Kidney capillary endothelial cell (primary cell): Measurements from ENCODE around the gene SFTPD.
"Not testable (repeated sequence)": the region's sequence is repeated elsewhere in the genome, so short reads cannot be mapped to it uniquely, and the experiment has no call there.

Source experiments
- DNase-seq: peaks from one replicate; pipeline ENCODE4 v3.0.0-alpha.2; 2018; ENCODE audit warnings: low spot score

The SFTPD gene

GRCh38 chr10:79948976-79949722 lies at the start of gene SFTPD:
TSS of gene SFTPD (minus strand) at chr10:79949105. CDS start at chr10:79946659, 2,446 bp downstream.
- DNase-seq = no peak

DNA sequence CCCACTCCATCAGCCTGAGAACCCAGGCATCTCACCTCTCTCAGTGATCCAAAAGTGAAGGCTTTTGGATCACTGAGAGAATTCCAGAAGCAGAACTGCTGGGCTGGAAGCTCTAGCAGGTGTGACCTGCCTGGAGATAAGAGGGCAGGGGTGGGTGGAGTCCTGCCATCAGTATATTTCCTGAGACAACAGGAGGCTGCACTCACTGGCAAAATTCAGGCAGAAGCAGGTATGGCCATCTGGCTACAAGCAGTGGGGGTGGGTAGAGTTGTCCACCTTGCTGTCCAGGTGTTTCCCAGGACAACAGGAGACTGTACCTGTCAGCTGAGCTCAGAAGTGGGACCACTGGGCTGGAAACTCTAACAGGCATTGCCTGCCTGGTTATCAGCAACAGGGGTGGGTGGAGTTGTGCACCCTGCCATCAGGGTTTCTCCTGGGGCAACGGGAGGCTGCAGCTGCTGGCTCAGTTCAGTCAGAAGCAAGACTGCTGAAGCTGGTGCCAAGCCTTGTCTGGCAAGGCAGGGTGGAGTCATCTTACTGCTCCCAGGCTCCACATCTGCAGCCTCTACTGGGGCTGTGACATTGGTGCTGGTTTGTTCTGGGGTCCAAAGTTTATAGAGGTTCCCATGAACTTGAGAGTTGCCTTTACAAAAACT lies 47.2 kb upstream of the SFTPD start:
- DNase-seq = no peak

DNA sequence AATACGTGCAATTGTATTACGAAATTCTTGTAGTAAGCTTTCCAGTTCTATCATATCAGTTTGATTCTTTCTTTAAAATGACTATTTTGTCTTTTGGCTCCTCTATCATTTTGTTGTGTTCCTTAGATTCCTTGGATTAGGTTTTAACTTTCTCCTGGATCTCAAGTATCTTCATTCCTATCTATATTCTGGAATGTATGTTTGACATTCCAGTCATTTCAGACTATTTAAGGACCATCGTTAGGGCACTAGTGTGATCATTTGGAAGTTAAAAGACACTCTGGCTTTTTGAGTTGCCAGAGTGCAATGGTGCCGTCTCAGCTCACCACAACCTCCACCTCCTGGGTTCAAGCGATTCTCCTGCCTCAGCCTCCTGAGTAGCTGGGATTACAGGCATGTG lies 45.7 kb upstream of the SFTPD start:
- DNase-seq = no peak

GRCh38 chr10:79988199-79988598 lies 39.3 kb upstream of the SFTPD start:
- not testable (repeated sequence) for DNase-seq

DNA sequence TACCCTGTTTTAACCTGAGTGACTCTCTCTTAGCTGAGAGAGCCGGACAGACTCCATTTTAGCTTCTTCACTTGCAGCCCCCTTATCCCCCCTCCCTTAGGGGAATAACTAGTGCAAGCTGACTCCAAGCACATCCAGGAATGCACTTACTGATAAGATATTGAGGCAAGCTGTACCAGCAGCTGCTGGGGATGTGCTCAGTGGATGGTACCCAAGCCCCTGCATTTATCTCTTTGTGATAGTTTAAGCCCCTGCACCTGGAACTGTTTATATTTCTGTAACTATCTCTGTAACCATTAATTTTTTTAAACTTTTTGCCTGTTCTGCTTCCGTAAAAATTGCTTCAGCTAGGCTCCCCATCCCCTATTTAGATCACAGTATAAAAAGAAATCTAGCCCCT lies 37.8 kb upstream of the SFTPD start:
- not testable (repeated sequence) for DNase-seq

DNA sequence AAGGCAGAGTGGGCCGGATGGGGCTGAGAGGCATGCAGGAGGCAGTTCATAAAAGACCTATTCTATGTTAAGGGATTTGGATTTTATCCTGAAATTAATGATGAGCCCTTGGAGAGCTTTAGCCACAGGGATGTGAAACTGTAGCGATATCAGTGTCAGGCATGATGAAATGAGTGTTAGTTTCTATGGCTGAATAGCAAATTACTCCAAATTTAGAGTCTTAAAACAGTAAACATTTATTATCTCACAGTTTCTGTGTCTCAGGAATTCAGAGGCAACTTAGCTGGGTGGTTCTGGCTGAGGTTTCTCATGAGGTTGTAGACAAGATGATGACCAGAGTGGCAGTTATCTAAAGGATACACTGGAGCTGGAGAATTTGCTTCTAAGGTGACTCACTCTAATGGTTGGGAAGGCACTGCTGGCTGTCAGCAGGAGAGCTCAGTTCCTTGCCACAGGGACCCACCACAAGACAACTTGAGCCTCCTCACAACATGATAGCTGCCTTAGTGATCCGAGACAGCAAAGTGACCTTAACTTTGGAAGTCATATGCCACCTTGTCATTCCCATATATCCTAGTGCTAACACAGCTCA lies 36.7 kb upstream of the SFTPD start:
- DNase-seq = no peak

GRCh38 chr10:79984851-79985250 lies 35.9 kb upstream of the SFTPD start:
- no peak for DNase-seq

DNA sequence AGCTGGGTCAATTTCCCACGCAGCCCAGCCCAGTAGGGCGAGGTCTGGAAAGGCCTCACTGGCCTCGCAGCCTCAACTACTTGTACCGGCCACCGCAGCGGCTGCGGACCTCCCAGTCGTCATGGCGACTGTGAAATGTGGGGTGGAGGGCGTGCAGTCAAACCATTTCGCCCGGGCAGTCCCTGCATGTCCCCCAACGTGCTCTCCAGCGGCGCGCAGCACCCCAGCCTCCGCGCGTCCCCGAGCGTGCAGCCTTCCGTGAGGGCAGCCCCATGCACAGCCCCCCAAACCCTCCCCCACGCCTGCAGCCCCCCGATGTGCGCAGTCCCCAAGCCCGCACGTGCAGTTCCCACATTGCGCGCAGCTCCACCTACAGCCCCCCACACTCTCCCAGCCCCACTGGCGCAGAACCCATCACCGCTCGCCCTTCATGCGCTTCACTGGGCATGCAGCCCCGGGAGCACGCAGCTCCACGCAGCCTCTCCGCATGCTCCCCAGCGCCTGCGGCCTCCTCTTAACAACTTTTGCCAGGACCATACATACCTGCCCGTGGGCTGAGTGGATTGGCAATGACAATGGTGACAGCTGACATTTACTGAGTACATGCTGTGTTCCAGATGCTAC lies 34.5 kb upstream of the SFTPD start:
- no peak for DNase-seq

GRCh38 chr10:79982861-79983260 lies 34.0 kb upstream of the SFTPD start:
- no peak for DNase-seq

DNA sequence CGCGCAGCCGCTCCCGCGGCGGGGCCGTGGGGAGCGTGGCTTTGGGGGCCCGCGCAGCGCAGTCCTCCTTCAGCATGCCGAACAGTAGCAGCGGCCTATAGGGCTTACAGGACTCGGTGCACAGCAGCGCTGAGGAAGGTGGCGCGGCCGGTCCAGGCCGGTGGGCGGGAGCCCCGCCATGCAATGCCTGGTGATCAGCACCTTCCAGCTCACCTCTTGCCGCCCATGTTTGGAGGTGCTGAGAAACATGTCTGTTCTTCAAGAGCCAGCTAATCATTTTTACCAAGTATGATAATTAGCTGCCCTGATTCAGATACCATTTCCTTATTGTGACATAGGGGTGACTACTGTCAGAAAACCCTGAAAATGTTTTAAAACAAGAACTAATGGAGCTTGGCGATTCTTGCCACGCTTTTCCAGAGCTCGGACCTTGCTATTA lies 33.5 kb upstream of the SFTPD start:
- no peak for DNase-seq

DNA sequence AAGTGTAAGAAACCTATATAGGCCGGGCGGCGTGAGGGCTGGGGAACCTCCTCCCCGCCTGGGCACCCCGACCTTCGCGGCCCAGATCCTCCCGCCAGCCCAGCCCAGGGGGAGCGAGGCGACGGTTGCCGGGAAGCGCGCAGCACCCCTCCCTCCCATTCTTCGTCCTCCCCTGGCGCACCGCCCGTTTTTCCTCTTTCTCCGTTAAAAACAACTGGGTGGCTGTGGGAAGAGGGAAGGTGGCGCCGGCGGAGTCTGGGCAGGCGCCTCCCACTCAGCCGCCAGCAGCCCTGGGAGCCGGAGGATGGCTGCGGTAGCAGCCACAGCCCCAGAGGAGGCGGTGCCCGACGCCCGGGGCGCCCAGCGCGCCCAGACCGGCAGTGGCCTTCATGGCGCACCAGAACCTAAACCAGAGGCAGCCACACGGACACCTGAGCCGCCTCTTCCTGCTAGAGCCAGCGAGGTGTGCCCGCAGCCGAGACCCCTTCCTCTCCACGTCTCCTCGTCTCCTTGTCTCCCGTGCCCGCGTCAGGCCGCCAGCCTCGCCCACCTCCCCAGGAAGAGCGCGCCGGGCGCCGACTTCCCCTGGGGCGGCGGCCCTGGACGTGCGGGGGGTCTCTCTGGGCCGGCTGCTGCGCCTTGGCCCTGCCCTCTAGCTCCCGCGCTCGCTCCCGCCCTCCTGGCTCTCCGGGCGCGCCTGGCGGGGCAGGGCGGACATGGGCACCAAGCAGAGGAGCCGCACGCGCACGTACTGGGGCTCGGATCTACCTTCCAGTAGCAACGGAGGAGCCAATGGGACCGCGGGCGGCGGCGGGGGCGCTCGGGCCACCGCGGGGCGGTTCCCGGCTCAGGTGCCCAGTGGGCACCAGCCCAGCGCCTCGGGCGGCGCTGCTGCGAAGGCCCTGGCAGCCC lies 32.8 kb upstream of the SFTPD start:
- DNase-seq = peak; percentile 34

GRCh38 chr10:79980711-79981110 lies 31.8 kb upstream of the SFTPD start:
- DNase-seq = no peak

- no peak for DNase-seq
These were observed 31.2 kb upstream of the SFTPD start for GRCh38 chr10:79979976-79980687.

GRCh38 chr10:79979310-79979975 lies 30.5 kb upstream of the SFTPD start:
- no peak for DNase-seq

- DNase-seq = no peak
These were observed 28.1 kb upstream of the SFTPD start for GRCh38 chr10:79976999-79977398.

GRCh38 chr10:79970062-79970461 lies 21.2 kb upstream of the SFTPD start:
- no peak for DNase-seq

DNA sequence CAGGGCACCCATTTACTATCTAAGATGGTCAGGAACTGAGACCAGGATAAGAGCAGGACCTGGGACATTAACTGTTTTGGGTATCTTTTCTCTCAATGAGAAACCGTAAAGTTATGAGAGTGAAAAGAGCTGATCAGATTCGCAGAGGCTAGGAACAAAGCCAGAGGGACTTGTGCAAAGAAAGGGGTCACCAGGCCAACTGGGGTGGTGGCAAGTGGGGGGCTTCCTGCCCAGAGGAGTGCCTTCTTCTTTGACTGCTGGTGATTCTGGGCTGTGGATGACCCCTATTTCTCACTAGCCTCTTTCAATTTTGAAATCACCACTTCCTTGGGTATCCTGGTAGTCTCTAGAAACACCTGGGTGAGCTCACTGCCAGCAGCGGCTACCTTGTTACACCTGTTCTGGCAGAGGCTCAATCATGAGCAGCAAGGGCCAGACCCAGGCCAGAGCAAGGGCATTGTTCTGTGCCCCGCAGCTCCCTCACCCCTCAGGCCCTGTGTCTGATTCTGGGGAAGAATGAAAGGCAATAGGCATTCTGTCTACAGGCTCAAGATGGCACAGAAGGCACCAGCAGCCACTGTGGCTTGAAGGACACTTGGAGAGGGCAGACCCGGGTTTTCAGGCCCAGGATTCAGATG lies 999 bp downstream of the SFTPD start:
- DNase-seq = no peak

DNA sequence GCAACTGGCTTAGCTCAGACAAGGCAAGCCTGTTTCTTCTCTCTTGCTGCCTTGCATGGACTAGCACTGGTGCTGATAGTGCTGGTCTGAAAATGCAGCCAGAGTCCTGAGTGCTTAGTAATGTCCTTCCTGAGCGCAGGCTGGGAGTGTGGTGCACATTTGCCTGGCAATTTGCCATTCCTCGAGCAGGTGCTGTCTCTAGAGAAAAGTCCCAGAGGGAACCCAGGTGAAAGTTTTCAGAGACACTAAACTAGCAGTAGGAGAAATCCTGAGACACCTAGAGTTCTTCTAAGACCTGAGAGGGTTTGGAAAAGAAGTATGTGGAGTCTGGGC lies 1.9 kb downstream of the SFTPD start:
- DNase-seq = no peak

DNA sequence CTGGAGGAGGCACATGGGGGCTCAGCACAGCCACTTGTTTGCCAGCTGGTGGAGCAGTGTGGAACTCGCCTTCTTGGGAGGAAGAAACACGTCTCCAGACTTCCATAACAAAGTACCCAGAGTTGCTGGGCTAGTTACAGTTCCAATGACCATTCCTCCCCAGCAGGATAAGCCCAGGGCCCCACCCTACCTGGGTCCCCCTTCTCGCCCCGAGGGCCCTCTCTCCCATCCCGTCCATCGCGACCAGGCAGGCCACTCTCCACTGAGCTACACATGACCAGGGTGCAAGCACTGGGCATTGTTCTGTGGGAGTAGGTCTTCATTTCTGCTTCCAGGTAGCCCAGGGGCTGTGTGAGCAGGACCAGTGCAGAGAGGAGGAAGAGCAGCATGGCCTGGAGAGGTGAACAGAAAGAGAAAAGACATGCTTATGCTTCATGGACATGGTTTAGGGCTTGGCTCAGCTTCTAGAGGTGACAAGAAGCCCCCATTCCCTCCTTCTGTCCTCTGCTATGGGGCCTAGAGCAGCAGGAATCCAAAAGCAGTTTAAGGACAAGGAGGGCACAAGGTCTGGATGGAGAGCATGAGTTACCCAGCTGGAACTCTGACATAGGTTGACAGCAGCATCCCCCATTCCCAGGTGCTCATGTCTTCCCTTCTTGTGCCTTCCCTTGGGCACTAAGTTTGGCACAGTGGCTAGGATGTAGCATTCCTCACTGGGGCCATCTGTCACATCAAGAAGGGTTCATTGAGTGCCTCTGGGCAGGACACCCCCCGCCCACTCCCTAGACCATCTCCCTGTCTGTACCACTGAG lies 2.4 kb downstream of the SFTPD start:
- DNase-seq = no peak
